HG03558 (cell line): ENCODE measurements around the gene RUFY3.
A peak's percentile ranks its signal among the peaks of the same experiment; 100 is the strongest.
"Not testable (repeated sequence)": the region's sequence is repeated elsewhere in the genome, so short reads cannot be mapped to it uniquely, and the experiment has no call there.

Source experiments
- ATAC-seq: cut with Tn5 transposase; IDR thresholded peaks from one replicate; pipeline ENCODE4 v1.9.1; 2021; ENCODE audit warnings: moderate number of reproducible peaks; ENCODE audit not compliant: unreplicated experiment; ENCODE audit errors: extremely low read depth

RUFY3 gene

DNA sequence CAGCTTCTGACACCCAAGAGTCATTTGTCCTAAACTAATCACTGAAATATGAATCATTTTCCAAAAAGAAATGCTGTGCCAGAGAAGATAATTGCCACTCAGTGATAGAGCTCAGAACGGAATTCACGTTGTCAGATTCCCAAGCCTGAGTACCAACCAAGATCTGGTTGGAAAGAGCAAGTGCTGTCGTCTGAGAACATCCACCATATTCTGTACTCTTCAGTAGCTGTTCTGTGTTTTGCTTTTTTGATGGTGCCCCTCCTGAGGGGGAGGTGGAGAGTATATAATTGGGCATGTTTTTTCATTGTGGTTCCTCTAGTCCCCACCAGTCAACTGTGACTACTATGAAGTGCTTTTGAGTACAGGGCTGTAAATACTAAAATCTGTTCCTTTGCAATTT, 13.2 kb downstream of the RUFY3 start:
- ATAC-seq, result no peak

DNA sequence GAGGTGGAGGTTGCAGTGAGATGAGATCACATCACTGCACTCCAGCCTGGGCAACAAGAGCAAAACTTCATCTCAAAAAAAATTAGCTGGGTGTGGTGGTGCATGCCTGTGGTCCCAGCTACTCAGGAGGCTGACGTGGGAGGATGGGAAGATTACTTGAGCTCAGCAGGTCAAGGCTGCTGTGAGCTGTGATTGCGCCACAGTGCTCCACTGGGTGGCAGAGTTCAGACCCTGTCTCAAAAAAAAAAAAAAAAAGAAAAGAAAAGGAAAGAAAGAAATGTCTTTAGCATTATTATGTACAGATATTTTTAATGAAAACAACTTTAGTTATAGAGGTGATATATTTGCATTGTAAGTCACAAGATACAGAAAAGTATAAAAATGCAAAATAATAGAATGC, 14.2 kb downstream of the RUFY3 start:
- ATAC-seq, result not testable (repeated sequence)

DNA sequence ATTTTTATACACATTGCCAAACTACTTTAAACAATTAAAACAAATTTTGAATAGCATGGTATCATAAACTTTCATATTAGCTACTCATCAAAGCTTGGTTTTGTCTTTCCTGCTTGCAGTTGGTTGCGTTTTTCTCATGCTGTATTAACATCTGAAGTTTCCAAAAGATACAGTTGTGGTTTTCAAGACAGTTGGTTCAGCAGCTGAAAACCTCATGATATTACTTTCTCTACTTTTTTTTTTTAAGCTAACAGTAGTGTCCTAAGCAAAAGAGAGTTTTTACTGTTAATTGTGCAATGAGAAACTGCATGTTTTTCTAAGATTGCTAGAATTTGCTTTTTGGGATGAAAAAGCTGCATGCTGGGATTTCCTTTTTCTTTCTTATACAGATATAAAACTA, 15.2 kb downstream of the RUFY3 start:
- no peak for ATAC-seq

DNA sequence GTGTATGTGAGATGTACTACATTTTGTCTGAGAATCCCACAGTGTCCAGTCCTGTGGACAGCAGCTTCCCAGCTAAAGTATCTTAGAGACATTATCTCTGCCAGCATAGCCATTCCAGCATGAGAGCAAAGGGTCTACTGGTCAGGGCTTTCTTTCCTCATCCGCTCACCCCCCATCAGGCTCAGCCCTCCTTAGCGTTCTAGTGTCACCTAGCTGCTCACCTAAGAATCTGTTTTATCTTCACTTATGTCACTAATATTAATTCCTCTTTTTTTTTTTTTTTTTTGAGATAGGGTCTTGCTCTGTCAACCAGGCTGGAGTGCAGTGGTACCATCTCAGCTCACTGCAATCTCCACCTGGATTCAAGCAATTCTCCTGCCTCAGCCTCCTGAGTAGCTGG, 15.6 kb downstream of the RUFY3 start:
- no peak for ATAC-seq

DNA sequence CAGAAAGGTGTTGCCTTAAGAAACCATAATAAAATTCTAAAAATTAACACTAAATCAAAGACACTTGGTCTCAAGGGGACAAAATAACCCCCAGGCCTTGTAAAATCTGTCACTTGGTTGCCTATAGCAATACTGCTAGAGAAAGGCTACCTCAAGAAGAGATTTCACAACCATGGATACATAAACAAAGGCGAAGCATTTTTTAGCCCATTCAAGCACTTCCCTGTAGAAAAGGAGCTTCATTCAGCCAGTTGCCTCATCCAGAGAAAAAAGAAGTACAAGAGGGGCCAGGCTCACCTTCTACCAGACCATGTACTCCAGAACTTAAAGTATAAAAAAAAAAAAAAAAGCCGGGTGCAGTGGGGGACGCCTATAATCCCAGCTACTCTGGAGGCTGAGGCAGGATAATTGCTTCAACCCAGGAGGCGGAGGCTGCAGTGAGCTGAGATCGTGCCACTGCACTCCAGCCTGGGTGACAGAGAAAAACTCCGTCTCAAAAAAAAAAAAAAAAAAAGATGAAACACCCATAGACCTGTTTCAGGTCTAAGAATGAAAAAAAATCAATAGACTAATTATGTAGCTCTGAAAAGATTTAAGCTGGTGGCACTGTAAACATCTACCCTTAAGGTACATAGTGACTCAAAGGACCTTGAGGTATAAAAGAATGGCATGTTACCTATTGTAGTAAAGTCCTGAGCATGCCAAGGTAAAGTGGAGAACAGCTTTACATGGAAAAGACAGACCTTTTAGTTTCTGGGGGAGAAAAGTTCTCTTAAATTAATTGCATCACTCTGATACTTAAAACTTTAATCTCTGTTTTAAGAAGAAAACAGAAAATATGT, 18.0 kb downstream of the RUFY3 start:
- ATAC-seq, result no peak

DNA sequence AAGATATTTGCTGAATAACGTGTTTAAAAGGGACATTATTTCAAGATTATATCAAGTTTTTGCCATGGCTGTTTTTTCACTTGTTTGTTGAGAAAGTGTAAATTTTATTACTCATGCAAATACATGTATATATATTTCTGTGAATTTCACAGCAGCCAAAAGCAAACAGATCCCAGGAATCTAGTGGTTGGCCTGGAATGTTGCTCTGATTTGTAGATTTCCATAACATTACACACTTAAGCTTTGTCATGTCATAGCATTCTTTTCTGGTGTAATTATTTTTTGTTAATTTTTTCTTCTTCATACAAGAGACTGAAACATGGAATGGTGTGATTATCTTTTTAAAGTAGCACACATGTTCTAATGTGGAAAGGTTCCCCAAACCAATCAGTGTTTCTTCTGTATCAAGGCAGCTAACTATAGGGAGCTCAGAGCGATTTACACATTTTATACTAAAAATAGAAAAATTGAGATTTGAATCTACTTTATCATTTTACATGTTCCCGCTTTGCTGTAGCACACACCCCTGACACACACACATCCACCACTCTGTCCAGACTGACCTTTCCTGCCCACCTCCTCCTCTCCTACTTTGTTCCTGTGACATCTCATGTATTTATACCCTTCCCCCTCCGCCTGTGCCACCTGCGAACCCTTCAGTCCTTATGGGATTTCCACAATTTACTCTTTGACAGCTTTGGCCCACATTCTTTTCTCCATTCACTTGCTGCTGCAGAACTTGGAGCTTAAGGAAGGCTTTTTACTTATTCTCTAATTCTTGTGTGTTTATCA, 20.3 kb downstream of the RUFY3 start:
- ATAC-seq, result no peak

DNA sequence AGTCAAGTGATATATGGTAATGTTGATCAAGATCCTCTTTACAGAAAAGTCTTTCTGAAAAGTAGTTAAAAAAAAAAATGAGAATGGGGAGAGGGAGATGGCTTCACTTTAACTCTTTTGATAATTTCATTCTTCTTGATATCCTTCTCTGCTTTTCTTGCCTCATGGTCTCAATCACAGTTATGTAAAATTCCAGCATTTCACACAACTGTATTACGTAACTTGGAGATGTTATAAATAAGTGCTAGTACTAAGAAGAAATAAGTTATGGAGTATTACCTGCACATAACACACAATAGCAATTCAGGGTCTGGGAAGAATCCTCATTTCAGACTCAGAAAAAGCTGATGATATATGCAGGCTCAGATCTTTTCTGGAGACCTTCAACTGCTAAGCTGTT, 22.0 kb downstream of the RUFY3 start:
- ATAC-seq, result no peak

DNA sequence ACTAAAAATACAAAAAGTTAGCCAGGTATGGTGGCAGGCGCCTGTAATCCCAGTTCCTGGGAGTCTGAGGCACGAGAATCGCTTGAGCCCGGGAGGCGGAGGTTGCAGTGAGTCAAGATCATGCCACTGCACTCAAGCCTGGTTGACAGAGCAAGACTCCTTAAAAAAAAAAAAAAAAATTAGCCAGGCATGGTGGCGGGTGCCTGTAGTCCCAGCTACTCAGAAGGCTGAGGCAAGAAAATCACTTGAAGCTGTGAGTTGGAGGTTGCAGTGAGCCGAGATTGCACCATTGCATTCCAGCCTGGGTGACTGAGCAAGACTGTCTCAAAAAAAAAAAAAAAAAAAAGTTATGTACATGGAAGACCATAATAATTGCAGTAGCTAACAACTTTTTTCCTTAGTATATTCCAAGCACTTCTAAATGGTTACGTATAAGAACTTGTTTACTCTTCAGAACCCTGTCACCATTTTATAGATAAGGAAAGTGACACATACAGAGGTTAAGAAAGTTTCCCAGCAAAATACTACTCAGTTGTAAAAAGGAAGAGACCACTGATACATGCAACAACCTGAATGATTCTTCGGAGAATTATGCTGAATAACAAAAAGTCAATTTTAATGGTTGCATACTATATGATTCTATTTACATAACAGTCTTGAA, 24.5 kb downstream of the RUFY3 start:
- ATAC-seq, result no peak

DNA sequence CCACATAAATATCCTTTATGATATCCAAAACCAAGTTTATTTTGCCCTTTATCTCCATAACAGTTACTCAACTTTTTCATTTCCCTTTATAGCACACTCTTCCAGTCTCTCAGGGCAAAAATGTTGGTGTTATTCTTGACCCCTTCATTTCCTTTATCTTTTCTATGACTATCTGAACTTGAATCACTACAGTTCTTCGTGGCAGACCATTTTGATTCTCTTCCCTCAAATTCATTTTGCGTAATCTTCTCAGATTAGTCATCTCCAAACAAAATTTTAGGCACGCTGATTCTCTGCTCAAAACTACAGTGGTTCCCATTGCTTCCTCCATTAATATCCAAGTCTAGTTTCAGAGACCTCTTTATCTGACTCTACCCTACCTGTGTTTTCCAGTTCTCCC, 26.1 kb downstream of the RUFY3 start:
- ATAC-seq, result no peak

DNA sequence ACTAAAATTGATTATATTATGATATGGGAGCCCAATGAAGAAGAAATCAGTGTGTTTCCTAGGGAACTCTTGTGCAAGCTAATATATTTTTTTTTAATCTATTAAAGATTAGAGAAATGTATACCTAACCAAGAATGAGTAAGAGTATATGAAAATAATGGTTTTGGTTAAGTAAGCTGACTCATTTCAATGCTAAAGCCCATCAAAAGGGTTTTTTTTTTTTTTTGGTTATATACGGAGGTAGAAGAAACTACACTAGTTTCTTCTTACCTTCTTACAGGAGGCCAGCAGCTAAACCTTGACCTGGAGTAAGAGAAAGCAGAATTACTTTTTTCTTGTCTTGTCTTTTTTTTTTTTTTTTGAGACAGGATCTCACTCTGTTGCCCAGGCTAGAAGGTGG, 27.5 kb downstream of the RUFY3 start:
- peak; percentile 83 for ATAC-seq

DNA sequence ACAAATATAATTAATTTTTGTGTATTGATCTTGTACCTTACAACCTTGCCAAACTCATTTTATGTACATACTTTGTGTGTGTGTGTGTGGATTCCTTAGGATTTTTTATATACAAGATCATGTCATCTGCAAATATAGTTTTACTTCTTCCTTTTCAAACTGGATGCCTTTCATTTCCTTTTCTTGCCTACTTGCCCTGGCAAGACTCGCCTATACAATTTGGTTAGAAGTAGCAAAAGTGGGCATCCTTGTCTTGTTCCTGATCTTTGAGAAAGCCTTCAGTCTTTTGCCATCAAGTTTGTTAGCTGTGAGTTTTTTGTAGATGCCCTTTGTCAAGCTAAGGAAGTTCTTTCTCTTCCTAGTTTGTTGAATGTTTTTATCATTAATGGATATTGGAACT, 30.5 kb downstream of the RUFY3 start:
- ATAC-seq, result no peak

DNA sequence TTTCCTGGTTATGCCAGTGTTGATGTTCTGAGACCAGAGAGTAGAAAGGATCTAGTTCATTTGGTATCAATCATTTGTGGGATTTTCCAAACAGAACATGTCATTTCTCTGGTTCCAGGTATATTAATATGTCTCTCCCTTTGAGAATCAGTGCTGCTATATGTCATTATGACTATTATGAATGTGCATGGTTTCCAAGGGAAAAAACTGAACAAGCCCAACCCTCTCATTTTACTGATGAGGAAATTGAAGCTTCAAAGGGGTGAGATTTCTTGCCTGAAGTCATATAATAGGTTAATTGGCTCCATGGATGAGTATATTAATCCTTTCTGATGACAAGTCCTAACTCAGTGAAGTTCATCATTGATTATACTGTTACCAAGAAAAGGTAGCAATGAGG, 31.9 kb downstream of the RUFY3 start:
- no peak for ATAC-seq

DNA sequence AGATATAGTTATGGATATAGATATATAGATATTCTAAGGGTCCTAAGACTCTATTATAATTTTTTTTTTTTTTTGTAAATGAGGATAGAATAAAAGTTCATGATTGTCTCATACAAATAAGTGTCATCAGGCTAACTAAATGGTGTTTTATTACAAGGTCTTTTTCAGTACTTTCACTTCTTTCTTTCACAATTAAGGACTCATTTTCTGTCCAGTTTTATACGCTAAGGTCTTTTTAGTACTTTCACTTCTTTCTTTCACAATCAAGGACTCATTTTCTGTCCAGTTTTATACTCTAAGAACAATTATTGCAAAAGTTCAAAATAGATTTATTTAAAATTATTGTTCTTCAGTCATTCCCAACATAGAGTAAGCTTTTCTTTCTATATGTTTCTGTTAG, 32.7 kb downstream of the RUFY3 start:
- ATAC-seq, result peak; percentile 43

DNA sequence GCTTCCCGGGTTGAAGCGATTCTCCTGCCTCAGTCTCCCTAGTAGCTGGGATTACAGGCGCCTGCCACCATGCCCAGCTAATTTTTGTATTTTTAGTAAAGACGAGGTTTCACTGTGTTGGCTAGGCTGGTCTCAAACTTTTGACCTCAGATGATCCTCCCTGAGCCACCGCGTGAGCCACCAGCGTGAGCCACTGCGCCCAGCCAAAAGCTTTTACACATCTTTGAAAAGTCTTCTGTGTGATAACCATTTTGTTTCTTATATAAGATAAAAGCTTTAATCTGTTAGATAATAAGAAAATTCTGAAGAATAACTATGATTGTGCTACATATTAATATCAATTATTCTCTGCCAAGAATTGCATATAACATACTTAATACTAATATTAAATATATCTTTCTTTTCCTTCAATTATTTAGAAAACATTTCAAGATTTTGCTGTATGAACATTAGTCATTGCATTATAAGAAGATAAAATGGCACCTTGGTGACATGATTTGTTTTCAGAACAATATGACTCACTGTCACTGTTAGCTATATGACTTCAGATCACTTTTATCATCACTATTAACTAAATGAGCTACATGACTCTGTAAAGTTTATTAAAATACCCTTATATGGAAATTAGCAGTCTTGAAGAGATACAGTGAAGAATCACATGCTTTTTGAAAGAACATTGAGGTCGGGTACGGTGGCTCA, 33.4 kb downstream of the RUFY3 start:
- no peak for ATAC-seq

DNA sequence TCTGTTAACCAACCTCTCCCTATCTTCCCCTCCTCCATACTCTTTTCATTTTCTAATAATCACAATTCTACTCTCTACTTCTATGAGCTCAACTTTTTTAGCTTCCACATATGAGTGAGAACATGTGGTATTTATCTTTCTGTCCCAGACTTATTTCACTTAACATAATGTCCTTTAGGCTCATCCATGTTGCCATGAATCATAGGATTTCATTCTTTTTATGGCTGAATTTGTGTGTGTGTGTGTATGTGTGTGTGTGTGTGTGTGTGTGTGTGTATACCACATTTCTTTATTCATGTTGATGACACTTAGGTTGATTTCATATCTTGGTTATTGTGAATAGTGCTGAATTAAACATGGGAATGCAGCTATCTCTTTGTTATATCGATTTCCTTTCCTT, 37.4 kb downstream of the RUFY3 start:
- no peak for ATAC-seq

DNA sequence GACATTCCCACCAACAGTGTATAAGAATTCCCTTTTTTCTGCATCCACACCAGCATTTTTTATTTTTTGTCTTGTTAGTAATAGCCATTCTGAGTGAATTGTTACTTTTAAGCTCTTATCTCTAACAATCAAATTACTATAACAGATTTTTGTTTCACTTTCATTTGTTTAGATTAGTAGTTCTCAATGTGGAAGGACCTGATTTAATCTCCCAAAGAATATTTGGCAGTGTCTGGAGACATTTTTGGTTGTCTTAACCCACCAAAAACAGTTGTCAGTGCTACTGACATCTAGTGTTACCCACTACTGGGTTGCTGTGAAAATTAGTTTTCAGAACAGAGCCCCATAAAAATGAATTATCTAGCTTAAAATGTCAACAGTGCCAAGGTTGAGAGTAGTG, 37.9 kb downstream of the RUFY3 start:
- ATAC-seq, result no peak

DNA sequence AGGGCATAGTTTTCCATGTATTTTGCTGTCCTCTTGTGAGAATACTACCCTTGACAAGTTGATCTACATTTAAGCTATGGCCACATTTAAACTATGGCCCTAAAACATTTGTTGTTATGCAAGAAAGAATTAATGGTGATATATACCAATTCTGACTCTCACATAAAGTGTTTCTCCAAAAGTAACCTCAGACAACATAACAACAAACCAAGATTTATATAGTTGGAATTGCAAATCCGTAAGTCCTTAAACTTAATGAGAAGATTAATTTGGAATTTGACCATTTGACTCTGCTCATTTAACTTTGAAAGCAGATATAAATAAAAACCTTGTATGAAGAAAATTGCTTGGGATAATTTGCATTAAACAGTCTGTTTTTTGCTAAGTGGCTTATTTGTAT, 38.9 kb downstream of the RUFY3 start:
- ATAC-seq, result no peak

DNA sequence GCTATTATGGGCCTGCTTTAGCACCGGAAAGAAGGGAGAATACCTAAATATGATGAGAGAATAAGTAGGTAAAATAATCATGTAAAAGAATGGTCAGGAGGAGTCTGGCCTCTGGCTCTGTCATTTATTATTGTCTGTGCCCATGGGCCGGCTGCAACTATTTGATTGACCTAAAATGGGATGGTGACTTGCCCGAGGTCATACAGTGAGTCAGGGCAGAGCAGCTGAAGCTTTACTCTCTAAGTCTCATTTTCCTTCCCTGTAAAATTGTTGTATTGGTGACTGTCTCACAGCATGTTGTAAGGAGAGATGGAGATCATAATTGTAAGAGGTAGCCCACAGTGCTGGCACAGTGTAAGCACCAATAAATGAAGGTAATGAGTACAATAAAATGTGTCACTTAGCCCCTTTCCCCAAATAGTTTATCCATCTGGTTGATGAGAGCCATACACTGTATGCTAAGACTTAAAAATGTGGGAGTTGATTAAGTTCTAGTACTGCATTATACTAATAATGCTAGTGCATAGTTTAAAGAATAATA, 39.6 kb downstream of the RUFY3 start:
- no peak for ATAC-seq

DNA sequence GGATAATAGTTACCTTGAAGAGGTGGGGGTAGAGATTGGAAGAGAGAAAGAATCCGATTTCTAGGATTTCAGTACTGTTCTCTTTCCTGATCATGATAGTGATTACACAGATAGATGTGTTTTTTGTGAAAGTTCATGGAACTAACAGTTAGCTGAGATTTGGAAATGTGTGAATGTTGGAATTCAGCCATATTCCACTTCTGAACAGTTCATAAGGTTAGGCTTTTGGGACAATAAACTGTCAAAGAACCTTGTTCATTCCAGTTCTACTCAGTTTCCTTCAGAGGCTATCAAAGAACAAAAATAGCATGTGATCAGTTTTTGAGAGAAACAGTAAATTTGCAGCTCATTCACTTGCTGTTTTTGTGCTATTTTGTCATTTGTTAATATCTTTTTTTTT, 43.6 kb downstream of the RUFY3 start:
- no peak for ATAC-seq

DNA sequence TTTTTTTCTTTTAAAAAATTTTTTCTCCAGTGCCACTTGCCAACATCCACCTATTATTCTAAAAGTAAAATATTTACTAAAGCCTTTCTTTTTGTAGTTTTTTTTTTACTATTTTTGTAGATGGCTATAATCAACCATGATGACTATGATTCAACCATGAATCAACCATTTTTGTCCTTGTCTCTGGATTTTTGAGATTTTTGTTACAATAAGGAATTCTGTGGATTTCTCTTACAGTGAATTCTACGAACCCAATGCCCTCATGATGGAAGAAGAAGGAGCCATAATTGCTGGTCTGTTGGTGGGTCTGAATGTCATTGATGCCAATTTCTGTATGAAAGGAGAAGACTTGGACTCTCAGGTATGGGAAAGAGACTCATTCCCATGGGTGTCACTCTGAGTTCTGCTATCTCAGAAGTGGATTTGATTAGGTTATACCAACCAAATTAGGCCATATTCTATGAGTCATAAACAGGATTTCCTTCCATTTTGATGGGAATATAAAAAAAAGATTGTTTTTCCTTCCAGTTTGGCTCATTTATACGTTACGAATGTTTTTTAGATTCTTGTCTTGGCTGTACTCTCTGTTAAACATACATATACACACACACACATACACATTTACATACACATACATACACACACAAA, 46.7 kb downstream of the RUFY3 start:
- ATAC-seq, result no peak
